ENCODE data around the gene CRACDL. TPM values are rescaled to one million over a fixed set of nuclear protein-coding genes. Genes with fewer than 3 reads are reported as not detected.

Gene CRACDL
- total RNA-seq, 4 donors from 2014 or later: 7.2 to 19.0 (median 15.4) TPM

DNA sequence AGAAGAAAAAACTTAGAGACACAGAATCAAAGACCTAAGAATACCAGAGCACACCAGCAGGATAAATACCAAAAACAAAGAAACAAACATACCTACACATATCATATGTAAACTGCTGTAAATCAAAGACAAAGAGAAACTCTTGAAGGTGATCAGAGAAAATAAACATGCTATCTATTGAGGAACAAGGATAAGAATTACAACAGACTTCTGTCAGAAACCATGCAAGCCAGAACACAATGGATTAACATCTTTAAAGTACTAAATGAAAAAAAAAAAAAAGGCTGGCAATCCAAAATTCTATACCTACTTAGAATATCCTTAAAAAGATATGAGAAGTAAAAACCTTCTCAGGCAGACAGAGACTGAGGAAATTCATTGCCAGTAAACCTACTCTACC lies 153.5 kb downstream of the CRACDL start:
- Histone ChIP-seq H3K27me3 (no peaks in the 10 kb centered on the region), H3K9me3 (peaks cover 0 to 30% (median 5%) of the 10 kb centered on the region in 4 donors)
- TF ChIP-seq POLR2A (IDR thresholded peaks at IDR 0.05) (no peak), EP300 (IDR thresholded peaks at IDR 0.05) (no peak)
- TF ChIP-seq, protein P1, sequence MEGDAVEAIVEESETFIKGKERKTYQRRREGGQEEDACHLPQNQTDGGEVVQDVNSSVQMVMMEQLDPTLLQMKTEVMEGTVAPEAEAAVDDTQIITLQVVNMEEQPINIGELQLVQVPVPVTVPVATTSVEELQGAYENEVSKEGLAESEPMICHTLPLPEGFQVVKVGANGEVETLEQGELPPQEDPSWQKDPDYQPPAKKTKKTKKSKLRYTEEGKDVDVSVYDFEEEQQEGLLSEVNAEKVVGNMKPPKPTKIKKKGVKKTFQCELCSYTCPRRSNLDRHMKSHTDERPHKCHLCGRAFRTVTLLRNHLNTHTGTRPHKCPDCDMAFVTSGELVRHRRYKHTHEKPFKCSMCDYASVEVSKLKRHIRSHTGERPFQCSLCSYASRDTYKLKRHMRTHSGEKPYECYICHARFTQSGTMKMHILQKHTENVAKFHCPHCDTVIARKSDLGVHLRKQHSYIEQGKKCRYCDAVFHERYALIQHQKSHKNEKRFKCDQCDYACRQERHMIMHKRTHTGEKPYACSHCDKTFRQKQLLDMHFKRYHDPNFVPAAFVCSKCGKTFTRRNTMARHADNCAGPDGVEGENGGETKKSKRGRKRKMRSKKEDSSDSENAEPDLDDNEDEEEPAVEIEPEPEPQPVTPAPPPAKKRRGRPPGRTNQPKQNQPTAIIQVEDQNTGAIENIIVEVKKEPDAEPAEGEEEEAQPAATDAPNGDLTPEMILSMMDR (IDR thresholded peaks at IDR 0.05): no peak

GRCh38 chr2:98781822-98782221 lies 154.2 kb downstream of the CRACDL start:
- Histone ChIP-seq H3K9me3 (peaks cover 0 to 30% (median 5%) of the 10 kb centered on the region in 4 donors), H3K4me1 (no peaks in the 10 kb centered on the region), H3K36me3 (no peaks in the 10 kb centered on the region), H3K27me3 (no peaks in the 10 kb centered on the region), H3K27ac (no peak overlapping the region), H3K4me3 (no peak overlapping the region)
- DNase-seq (ENCODE audit: low spot score in 2 of 2): no peak
- 97 to 98% methylated on average over 1 of the region's 1 CpG for WGBS, 2 donors
- TF ChIP-seq POLR2A (IDR thresholded peaks at IDR 0.05): no peak

More for the DNA sequence above, 153.5 kb downstream of the CRACDL start:
- H3K27ac ChIP-seq: no peak overlapping the region
- no peak for DNase-seq (ENCODE audit: low spot score in 2 of 2)
- H3K4me1 ChIP-seq: no peaks in the 10 kb centered on the region
- no peaks in the 10 kb centered on the region for H3K36me3 ChIP-seq
- H3K4me3 ChIP-seq: no peak overlapping the region

- no peaks in the 10 kb centered on the region for H3K27me3 ChIP-seq
- peaks cover 0 to 30% (median 5%) of the 10 kb centered on the region in 4 donors for H3K9me3 ChIP-seq
- H3K4me3 ChIP-seq: no peak overlapping the region
- H3K4me1 ChIP-seq: no peaks in the 10 kb centered on the region
- H3K27ac ChIP-seq: no peak overlapping the region
- DNase-seq (ENCODE audit: low spot score in 2 of 2): no peak
- H3K36me3 ChIP-seq: no peaks in the 10 kb centered on the region
- TF ChIP-seq, protein P1 (IDR thresholded peaks at IDR 0.05): no peak
- TF ChIP-seq POLR2A (IDR thresholded peaks at IDR 0.05) (no peak), EP300 (IDR thresholded peaks at IDR 0.05) (no peak)
- 84 to 89% methylated on average over 6 of the region's 6 CpGs for WGBS, 2 donors
These were observed 157.1 kb downstream of the CRACDL start for GRCh38 chr2:98778741-98779483.

GRCh38 chr2:98778151-98778550 lies 157.9 kb downstream of the CRACDL start:
- Histone ChIP-seq H3K9me3 (peaks cover 0 to 26% (median 5%) of the 10 kb centered on the region in 4 donors), H3K27ac (no peak overlapping the region), H3K27me3 (no peaks in the 10 kb centered on the region), H3K4me1 (no peaks in the 10 kb centered on the region), H3K4me3 (no peak overlapping the region), H3K36me3 (no peaks in the 10 kb centered on the region)
- TF ChIP-seq, protein P1 (IDR thresholded peaks at IDR 0.05): no peak
- TF ChIP-seq EP300 (IDR thresholded peaks at IDR 0.05): no peak
- no peak for TF ChIP-seq POLR2A (IDR thresholded peaks at IDR 0.05)
- 62 to 67% methylated on average over 4 of the region's 4 CpGs for WGBS, 2 donors
- DNase-seq (ENCODE audit: low spot score in 2 of 2): no peak

DNA sequence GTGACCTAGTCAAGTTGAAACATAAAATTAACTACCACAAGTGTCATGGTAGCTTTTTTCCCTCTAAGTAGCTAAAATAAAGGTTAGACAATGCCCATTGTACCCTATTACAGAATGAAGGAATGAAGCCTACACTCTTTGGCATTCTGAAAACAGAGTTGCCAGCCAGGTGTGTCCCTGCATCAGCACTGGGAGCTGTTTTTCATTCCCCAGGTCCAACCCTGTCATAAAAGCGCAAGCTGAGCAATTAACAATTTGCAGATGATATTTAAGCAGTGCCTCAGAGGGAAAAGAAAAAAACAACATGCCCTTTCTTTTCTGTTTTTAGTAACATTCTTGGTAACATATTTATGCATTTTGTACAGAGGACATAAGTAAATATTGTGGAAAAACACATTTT lies 158.3 kb downstream of the CRACDL start:
- H3K4me3 ChIP-seq: no peak overlapping the region
- TF ChIP-seq, protein P1 (IDR thresholded peaks at IDR 0.05): no peak
- TF ChIP-seq POLR2A (IDR thresholded peaks at IDR 0.05) (no peak), EP300 (IDR thresholded peaks at IDR 0.05) (no peak)
- no peaks in the 10 kb centered on the region for H3K27me3 ChIP-seq
- H3K27ac ChIP-seq: no peak overlapping the region
- peaks cover 0 to 21% (median 5%) of the 10 kb centered on the region in 4 donors for H3K9me3 ChIP-seq
- H3K4me1 ChIP-seq: no peaks in the 10 kb centered on the region
- WGBS, 2 donors: 92 to 97% methylated on average over 1 of the region's 1 CpG
- no peaks in the 10 kb centered on the region for H3K36me3 ChIP-seq
- no peak for DNase-seq (ENCODE audit: low spot score in 2 of 2)
